ENCODE data around the gene STYX. TPM values are rescaled to one million over a fixed set of nuclear protein-coding genes. Genes with fewer than 3 reads are reported as not detected.
A peak's percentile ranks its signal among the peaks of the same experiment; 100 is the strongest.
"Not testable (repeated sequence)": the region's sequence is repeated elsewhere in the genome, so short reads cannot be mapped to it uniquely, and the experiment has no call there.

The STYX gene
- total RNA-seq, 8 experiments from 2014 or later = 10.6 to 23.6 (median 13.9) TPM

- peak in 2 of 8 experiments; percentile 5 to 33 for ATAC-seq (replicated peaks in 6 of 8)
- in situ Hi-C loops (cut with MboI; ENCODE audit: low pct_unique_long_range_greater_than_20kb in 2 of 9, low sequenced_read_pairs in 9 of 9, unreplicated experiment in 9 of 9) = no loop called here
- Histone ChIP-seq H3K4me1 (replicated peaks in 1 of 2) (peaks cover 4 to 9% of the 10 kb centered on the region in 2 donors), H3K4me3 (no peak overlapping the region), H3K27ac (no peak overlapping the region)
- WGBS, 10 experiments = 0 to 100% (median 91%) methylated on average over 1 to 3 of the region's 3 CpGs; no CpG with 5 or more reads in 3 of the 10 experiments
Measured at GRCh38 chr14:52703225-52703624, 26.7 kb upstream of the STYX start.

GRCh38 chr14:52703664-52704063, 26.3 kb upstream of the STYX start:
- WGBS, 10 experiments = 72 to 100% (median 92%) methylated on average over 1 to 2 of the region's 2 CpGs; no CpG with 5 or more reads in 1 of the 10 experiments
- Histone ChIP-seq H3K4me1 (replicated peaks in 1 of 2) (peaks cover 4 to 13% of the 10 kb centered on the region in 2 donors), H3K4me3 (no peak overlapping the region), H3K27ac (no peak overlapping the region)
- ATAC-seq (replicated peaks in 6 of 8) = no peak
- in situ Hi-C loops (cut with MboI; ENCODE audit: low pct_unique_long_range_greater_than_20kb in 2 of 9, low sequenced_read_pairs in 9 of 9, unreplicated experiment in 9 of 9) = no loop called here

- ATAC-seq (replicated peaks in 6 of 8) = peak in 1 of 8 experiments; percentile 2
- peak overlapping the region; percentile 81 to 91 for H3K27ac ChIP-seq
- H3K4me1 ChIP-seq (replicated peaks in 1 of 2) = peaks cover 4 to 16% of the 10 kb centered on the region in 2 donors
- H3K4me3 ChIP-seq = peak overlapping the region; percentile 62 to 94 (median 68)
- in situ Hi-C loops (cut with MboI; ENCODE audit: low pct_unique_long_range_greater_than_20kb in 2 of 9, low sequenced_read_pairs in 9 of 9, unreplicated experiment in 9 of 9) = no loop called here
- WGBS, 10 experiments = 0 to 100% (median 90%) methylated on average over 1 to 5 of the region's 5 CpGs; no CpG with 5 or more reads in 3 of the 10 experiments
Measured at GRCh38 chr14:52706286-52706685, 23.7 kb upstream of the STYX start.

GRCh38 chr14:52706724-52707706, 23.0 kb upstream of the STYX start, which contains the start of gene PSMC6:
TSS of gene PSMC6 (plus strand) at chr14:52707200. CDS start at chr14:52707220, 20 bp downstream.
- peaks cover 4 to 16% of the 10 kb centered on the region in 2 donors for H3K4me1 ChIP-seq (replicated peaks in 1 of 2)
- WGBS, 10 experiments = 0 to 33% (median 1%) methylated on average over 3 to 26 of the region's 43 CpGs
- in situ Hi-C loops (cut with MboI; ENCODE audit: low pct_unique_long_range_greater_than_20kb in 2 of 9, low sequenced_read_pairs in 9 of 9, unreplicated experiment in 9 of 9) = no loop called here
- peak within 1 kb of the TSS; percentile 62 to 94 (median 68) for H3K4me3 ChIP-seq
- peak; percentile 90 to 98 (median 98) for ATAC-seq (replicated peaks in 6 of 8)
- peak within 1 kb of the TSS; percentile 81 to 91 for H3K27ac ChIP-seq

GRCh38 chr14:52711666-52712065, 18.3 kb upstream of the STYX start:
- in situ Hi-C loops (cut with MboI; ENCODE audit: low pct_unique_long_range_greater_than_20kb in 2 of 9, low sequenced_read_pairs in 9 of 9, unreplicated experiment in 9 of 9) = no loop called here
- ATAC-seq (replicated peaks in 6 of 8) = no peak
- 0 to 100% (median 80%) methylated on average over 1 of the region's 1 CpG; no CpG with 5 or more reads in 1 of the 10 experiments for WGBS, 10 experiments
- peaks cover 0 to 10% of the 10 kb centered on the region in 2 donors for H3K4me1 ChIP-seq (replicated peaks in 1 of 2)
- H3K27ac ChIP-seq = no peak overlapping the region
- H3K4me3 ChIP-seq = no peak overlapping the region

GRCh38 chr14:52716155-52716554, 13.8 kb upstream of the STYX start:
- WGBS, 10 experiments = 94 to 100% (median 100%) methylated on average over 1 to 6 of the region's 6 CpGs; no CpG with 5 or more reads in 5 of the 10 experiments
- Histone ChIP-seq H3K27ac (no peak overlapping the region), H3K4me3 (no peak overlapping the region), H3K4me1 (replicated peaks in 1 of 2) (no peaks in the 10 kb centered on the region)
- in situ Hi-C loops (cut with MboI; ENCODE audit: low pct_unique_long_range_greater_than_20kb in 2 of 9, low sequenced_read_pairs in 9 of 9, unreplicated experiment in 9 of 9) = no loop called here
- no peak for ATAC-seq (replicated peaks in 6 of 8)

- in situ Hi-C loops (cut with MboI; ENCODE audit: low pct_unique_long_range_greater_than_20kb in 2 of 9, low sequenced_read_pairs in 9 of 9, unreplicated experiment in 9 of 9) = no loop called here
- Histone ChIP-seq H3K4me3 (no peak overlapping the region), H3K4me1 (replicated peaks in 1 of 2) (no peaks in the 10 kb centered on the region), H3K27ac (no peak overlapping the region)
- 80 to 100% (median 98%) methylated on average over 1 to 4 of the region's 4 CpGs for WGBS, 10 experiments
- no peak for ATAC-seq (replicated peaks in 6 of 8)
Measured at GRCh38 chr14:52723514-52724359, 6.2 kb upstream of the STYX start.

GRCh38 chr14:52724360-52724644, 5.7 kb upstream of the STYX start:
- in situ Hi-C loops (cut with MboI; ENCODE audit: low pct_unique_long_range_greater_than_20kb in 2 of 9, low sequenced_read_pairs in 9 of 9, unreplicated experiment in 9 of 9) = no loop called here
- H3K4me3 ChIP-seq = no peak overlapping the region
- no peaks in the 10 kb centered on the region for H3K4me1 ChIP-seq (replicated peaks in 1 of 2)
- no peak for ATAC-seq (replicated peaks in 6 of 8)
- H3K27ac ChIP-seq = no peak overlapping the region

- H3K27ac ChIP-seq; H3K4me1 ChIP-seq (replicated peaks in 1 of 2); H3K4me3 ChIP-seq; in situ Hi-C loops (cut with MboI; ENCODE audit: low pct_unique_long_range_greater_than_20kb in 2 of 9, low sequenced_read_pairs in 9 of 9, unreplicated experiment in 9 of 9); ATAC-seq (replicated peaks in 6 of 8): not testable (repeated sequence)
- 87 to 100% (median 95%) methylated on average over 1 to 2 of the region's 2 CpGs; no CpG with 5 or more reads in 1 of the 10 experiments for WGBS, 10 experiments
Measured at GRCh38 chr14:52727509-52727908, 2.5 kb upstream of the STYX start.

GRCh38 chr14:52729035-52729434, 931 bp upstream of the STYX start:
- H3K27ac ChIP-seq; in situ Hi-C loops (cut with MboI; ENCODE audit: low pct_unique_long_range_greater_than_20kb in 2 of 9, low sequenced_read_pairs in 9 of 9, unreplicated experiment in 9 of 9); ATAC-seq (replicated peaks in 6 of 8); H3K4me3 ChIP-seq; H3K4me1 ChIP-seq (replicated peaks in 1 of 2): not testable (repeated sequence)
- WGBS, 10 experiments = 80 to 100% (median 89%) methylated on average over 3 to 12 of the region's 15 CpGs; no CpG with 5 or more reads in 1 of the 10 experiments

GRCh38 chr14:52729585-52729924, 411 bp upstream of the STYX start:
- H3K27ac ChIP-seq = no peak overlapping the region
- no peak for ATAC-seq (replicated peaks in 6 of 8)
- H3K4me3 ChIP-seq = peak overlapping the region; percentile 13 to 82 (median 54)
- H3K4me1 ChIP-seq (replicated peaks in 1 of 2) = peaks cover 0 to 7% of the 10 kb centered on the region in 2 donors
- 0 to 17% (median 2%) methylated on average over 1 to 5 of the region's 8 CpGs for WGBS, 10 experiments
- in situ Hi-C loops (cut with MboI; ENCODE audit: low pct_unique_long_range_greater_than_20kb in 2 of 9, low sequenced_read_pairs in 9 of 9, unreplicated experiment in 9 of 9) = no loop called here

- in situ Hi-C loops (cut with MboI; ENCODE audit: low pct_unique_long_range_greater_than_20kb in 2 of 9, low sequenced_read_pairs in 9 of 9, unreplicated experiment in 9 of 9) = no loop called here
- WGBS, 10 experiments = 0 to 13% (median 2%) methylated on average over 1 to 10 of the region's 11 CpGs; no CpG with 5 or more reads in 1 of the 10 experiments
- peak overlapping the region; percentile 52 to 74 for H3K27ac ChIP-seq
- H3K4me3 ChIP-seq = peak overlapping the region; percentile 54 to 82 (median 70)
- peaks cover 0 to 7% of the 10 kb centered on the region in 2 donors for H3K4me1 ChIP-seq (replicated peaks in 1 of 2)
- no peak for ATAC-seq (replicated peaks in 6 of 8)
Measured at GRCh38 chr14:52730709-52731111, 744 bp downstream of the STYX start.

- Histone ChIP-seq H3K27ac (no peak overlapping the region), H3K4me1 (replicated peaks in 1 of 2) (peaks cover 0 to 7% of the 10 kb centered on the region in 2 donors), H3K4me3 (no peak overlapping the region)
- 80 to 100% (median 97%) methylated on average over 1 to 8 of the region's 9 CpGs; no CpG with 5 or more reads in 4 of the 10 experiments for WGBS, 10 experiments
- ATAC-seq (replicated peaks in 6 of 8) = no peak
- in situ Hi-C loops (cut with MboI; ENCODE audit: low pct_unique_long_range_greater_than_20kb in 2 of 9, low sequenced_read_pairs in 9 of 9, unreplicated experiment in 9 of 9) = no loop called here
Measured at GRCh38 chr14:52733824-52734223, 3.9 kb downstream of the STYX start.
